GM18909 (cell line): Measurements from ENCODE around the gene LRRC37B.
"Not testable (repeated sequence)": the region's sequence is repeated elsewhere in the genome, so short reads cannot be mapped to it uniquely, and the experiment has no call there.

Experiments
- ATAC-seq: cut with Tn5 transposase; IDR thresholded peaks from one replicate; pipeline ENCODE4 v1.9.1; 2021; ENCODE audit warnings: mild to moderate bottlenecking; ENCODE audit not compliant: unreplicated experiment, poor library complexity

The LRRC37B gene

DNA sequence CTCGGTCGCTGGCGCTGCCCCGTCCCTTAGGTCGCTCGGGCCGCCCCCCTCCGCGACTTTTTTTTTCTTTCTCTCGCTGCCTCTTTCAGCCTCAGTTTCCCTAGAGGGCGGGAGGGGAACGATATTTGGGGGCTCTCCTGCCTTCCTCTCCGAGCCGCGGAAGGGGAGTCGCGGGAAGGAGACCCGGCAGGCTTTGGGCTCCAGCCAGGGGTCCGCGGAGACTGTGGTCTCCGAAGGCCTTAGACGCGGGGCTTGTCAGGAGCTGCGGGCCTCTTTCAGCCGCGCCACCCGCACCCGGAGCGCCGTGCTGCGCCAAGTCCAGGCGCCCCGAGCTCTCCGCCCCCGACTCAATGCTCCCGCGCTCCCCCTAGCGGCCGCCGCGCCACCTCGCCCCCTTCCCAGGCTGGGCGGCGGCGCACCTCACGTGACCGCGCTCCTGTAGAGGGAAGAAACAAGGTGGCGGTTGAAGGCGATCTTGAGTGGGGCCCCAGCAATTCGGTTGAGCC lies at the start of gene LRRC37B:
Gene LRRC37B, plus strand, starts transcription at position 427 of the 506 bp plus-strand sequence. CDS start 14,010 bp downstream, outside the sequence.
- peak; percentile 88 for ATAC-seq

DNA sequence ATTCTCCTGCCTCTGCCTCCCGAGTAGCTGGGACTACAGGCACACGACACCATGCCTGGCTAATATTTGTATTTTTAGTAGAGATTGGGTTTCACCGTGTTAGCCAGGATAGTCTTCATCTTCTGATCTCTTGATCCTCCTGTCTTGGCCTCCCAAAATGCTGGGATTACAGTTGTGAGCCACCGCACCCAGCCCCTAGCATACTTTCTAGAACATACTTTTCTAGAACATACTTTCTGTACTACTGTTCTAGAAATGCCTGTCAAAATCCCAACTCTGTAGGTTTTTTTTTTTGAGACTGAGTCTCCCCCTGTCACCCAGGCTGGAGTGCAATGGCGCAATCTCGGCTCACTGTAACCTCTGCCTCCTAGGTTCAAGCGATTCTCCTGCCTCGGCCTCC lies 43.1 kb upstream of the LRRC37B start:
- ATAC-seq: not testable (repeated sequence)

DNA sequence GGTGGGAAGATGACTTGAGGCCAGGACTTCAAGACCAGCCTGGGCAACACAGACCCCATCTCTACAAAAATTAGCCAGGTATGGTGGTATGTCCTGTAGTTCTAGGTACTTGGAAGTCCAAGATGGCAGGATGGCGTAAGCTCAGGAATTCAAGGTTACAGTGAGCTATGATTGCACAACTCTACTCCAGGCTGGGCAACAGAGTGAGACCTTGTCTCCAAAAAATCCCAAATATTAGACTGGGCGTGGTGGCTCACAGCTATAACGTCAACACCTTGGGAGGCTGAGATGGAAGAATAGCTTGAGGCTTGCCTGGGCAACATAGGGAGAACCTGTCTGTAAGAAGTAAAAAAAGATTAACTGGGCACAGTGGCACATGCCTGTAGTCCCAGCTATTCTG lies 39.5 kb upstream of the LRRC37B start:
- ATAC-seq: no peak

DNA sequence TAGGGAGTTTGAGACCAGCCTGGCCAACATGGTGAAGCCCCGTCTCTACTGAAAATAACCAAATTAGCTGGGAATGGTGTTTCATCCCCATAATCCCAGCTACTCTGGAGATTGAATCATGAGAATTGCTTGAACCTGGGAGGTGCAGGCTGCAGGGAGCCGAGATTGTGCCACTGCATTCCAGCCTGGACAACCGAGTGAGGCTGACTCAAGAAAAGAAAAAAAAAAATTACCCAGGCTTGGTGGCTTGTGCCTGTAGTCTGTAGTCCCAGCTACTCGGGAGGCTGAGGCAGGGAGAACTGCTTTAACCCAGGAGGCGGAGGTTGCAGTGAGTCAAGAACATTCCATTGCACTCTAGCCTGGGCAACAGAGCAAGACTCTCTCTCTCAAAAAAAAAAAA lies 36.8 kb upstream of the LRRC37B start:
- not testable (repeated sequence) for ATAC-seq

DNA sequence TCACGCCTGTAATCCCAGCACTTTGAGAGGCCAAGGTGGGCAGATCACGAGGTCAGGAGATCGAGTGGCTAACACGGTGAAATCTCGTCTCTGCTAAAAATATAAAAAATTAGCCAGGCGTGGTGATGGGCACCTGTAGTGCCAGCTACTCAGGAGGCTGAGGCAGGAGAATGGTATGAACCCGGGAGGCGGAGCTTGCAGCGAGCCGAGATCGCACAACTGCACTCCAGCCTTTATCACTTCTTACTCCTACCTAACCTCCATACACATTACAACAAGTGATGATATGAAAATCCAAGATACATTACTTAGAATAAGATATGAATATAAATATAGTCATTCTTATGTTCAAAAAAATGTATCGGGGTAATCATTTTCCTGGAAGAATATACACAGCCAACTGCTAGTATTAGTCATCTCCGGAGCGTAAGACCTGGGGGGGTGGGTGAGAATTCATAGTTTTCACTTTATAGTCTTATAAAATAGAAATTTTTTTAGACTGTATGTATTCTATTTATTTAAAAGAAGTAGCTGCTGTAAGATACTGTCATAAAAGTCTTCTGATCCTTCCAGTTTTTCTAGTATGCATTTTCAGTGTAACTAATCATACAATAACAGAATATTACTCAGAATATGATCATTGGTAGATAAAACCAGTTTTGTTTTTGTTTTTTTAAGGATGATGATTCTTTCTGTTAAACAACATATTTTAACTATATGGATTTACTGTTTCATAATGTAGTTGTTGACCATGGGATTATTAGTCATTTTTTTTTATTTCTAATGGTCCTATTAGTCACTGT lies 32.7 kb upstream of the LRRC37B start:
- ATAC-seq: not testable (repeated sequence)

DNA sequence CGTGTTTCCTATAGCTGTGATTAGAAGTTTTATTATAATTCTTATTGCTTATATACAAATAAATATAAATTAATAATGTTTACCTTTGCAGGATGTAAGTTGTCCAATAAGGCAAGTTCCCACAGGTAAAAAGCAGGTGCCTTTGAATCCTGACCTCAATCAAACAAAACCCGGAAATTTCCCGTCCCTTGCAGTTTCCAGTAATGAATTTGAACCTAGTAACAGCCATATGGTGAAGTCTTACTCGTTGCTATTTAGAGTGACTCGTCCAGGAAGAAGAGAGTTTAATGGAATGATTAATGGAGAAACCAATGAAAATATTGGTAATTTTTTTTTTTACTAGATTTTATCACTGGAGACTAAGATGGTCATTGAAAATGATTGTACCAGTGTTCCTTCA lies 31.8 kb upstream of the LRRC37B start:
- ATAC-seq: not testable (repeated sequence)

DNA sequence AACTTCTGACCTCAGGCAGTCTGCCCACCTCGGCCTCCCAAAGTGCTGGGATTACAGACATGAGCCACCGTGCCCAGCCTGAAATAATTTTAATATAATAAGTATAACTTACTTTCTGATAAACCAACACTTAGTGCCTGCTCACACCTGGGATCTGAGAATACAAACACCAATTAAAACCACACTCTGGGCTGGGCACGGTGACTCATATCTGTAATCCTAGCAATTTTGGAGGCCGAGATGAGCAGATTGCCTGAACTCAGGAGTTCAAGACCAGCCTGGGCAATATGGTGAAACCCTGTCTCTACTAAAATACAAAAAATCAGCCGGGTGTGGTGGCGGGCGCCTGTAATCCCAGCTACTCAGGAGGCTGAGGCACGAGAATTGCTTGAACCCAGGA lies 15.4 kb upstream of the LRRC37B start:
- not testable (repeated sequence) for ATAC-seq

DNA sequence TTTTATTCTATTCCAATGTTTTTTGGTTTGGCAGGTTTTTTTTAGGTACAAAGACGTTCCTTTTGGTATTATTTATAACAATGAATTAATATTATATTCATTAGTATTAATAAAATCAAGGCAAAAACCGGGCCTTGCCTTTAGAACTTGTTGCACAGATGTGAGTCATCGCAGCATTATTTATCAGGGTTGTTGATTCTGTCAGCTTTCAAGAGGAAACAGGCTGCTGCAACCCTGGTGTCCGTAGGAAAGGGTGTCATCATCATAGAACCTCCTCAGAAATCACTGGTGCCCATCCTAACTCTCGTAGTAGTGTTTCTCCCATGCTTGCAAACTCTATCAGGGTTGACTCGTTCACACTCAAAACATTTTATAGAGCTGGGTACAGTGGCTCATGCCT lies 10.2 kb upstream of the LRRC37B start:
- ATAC-seq: no peak

DNA sequence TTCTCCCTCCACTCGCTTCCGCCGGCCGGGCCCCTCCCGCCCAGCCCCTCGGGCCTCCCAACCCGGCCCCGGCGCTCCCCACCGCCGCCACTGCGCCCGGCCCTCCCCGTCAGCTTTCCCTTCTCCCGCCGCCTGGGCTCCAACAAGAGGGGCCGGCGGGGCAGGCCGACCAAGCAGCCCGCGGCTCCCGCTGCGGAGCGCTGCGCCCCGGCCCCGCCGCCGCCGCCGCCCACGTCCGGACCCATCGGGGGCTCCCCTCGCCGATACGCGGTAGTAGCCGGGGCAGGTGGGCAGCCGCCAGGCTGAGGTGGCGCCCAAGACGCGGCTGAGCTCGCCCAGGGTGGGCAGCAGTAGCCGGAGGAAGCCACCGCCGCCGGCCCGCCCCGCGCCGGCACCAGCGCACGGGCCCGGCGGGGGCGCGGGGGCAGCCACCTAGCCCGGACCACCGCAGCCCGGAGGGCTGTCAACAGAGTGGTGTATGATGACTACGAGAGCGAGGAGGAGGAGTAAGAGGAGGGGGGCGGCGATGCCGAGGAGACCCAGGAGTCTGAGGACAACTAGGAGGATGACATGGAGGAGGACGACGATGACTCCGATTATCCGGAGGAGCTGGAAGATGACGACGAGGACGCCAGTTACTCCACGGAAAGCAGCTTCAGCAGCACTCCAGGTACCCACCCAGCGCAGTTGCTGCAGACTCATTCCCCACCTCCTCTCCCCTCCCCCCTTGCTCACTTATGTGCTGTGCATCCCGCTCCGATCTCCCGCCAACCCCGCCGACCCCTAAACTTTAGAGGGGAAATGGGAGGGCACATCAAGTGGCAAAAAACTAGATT lies 498 bp downstream of the LRRC37B start:
- peak; percentile 47 for ATAC-seq

DNA sequence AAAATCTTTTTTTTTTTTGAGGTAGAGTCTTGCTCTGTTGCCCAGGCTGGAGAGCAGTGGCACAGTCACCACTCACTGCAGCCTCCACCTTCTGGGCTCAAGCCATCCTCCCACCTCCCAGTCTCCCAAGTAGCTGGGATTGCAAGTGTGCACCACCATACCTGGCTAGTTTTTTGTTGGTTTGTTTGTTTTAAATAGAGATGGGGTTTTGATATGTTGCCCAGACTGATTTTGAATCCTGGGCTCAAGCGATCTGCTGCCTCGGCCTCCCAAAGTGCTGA lies 2.0 kb downstream of the LRRC37B start:
- ATAC-seq: no peak

DNA sequence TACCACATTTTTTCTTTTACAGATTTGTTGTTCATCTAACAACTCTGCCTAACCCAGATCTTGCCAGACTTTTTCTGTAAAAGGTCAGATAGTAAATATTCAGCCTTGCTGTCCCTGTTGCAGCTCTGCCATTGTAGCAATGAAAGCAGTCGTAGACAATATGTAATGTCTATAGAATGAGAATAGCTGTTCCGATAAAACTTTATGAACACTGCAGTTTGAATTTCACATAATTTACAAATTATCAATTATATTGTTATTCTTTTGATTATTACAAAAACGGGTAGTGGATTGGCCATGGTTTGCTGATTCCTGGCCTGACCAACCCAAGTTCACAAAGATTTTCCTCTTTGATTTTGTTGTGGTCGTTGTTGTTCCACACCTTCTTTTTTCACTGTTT lies 2.9 kb downstream of the LRRC37B start:
- no peak for ATAC-seq

DNA sequence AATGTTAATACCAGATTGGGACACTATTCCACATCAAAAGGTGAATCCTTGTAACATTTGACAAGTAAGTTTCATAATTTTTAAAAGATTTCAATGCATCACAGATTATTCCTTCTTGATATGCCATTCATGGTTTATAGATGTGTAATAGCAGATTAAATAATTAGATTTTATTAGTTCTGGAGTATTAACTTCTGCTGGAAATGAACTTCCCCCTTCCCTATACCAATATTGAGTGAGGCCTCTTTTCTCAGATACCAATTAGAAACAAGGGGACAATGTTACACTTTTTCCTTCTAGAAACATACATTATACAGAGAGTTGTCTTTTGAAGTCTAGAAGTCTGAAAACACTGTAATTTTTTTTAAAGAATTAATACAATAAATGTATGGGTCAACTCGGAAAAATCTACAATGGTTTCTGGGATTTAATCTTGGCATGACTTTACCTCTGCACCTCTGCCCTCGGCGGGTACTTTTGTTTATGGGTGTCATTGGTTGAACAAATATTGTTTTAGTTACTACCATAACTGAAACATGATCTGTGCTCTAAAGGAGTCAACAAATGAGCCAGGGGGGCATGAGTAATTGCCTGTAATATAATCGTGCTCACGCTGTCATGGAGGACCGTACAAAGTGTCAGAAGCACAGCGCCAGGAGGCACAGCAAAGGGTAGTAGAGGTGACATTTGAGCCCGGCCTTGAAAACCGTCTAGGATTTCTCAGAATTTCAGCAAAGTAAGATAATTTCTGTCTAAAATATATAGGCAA lies 8.2 kb downstream of the LRRC37B start:
- no peak for ATAC-seq

DNA sequence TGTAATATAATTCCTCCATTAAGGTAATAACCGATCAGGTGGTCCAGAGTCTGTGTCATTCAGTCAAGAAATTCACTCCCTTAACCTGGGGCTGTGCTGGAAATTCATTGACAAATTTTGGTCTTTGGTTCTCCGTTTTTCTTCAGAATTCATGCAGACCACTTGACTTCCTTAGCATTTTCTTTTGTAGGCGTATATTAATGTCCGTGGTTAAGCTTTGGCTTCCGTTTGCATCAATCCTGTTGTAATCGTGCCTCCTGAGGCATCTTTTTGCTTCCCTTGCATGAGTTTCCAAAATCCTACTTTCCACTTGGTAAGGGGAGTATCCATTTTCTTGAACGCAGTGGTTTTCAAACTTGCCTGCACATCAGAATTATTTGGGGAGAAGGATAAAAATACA lies 9.0 kb downstream of the LRRC37B start:
- no peak for ATAC-seq

DNA sequence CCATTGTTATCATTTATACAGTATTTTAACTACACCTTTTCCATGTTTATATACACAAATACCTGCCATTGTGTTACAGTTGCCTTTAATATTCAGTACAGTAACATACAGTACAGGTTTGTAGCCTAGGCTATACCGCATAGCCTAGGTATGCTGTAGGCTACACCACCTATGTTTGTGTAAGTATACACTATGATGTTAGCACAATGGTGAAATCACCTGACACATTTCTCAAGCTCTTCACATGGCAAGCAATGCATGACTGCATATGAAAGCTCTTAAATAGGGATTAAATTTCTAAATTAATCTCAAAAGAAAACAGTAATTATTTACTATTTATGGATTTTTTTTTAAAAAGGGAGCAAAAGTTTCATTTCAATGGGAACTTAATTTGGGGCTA lies 12.0 kb downstream of the LRRC37B start:
- no peak for ATAC-seq

DNA sequence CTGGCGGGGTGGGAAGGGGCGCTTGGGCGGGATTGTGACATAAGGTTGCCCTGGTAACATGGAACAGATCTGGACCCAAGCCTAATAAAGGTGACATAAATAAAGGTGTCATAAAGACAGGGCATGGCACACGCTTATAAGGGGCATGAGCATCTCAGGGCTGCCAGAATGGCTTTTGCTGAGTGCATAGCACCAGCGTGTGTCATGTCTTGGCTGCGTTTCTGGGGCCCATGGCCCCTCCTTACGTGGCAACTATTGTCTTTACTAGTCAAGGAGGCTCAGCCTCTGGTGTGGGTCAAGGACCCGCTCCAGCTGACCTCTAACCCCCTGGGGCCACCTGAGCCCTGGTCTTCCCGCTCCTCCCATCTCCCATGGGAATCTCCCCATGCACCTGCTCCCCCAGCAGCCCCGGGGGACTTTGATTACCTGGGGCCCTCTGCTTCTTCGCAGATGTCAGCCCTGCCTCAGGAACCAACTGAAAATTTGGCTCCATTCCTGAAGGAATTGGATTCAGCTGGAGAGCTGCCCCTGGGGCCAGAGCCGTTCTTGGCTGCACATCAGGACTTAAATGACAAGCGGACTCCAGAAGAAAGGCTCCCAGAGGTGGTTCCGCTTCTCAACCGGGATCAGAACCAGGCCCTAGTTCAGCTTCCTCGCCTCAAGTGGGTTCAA lies 13.9 kb downstream of the LRRC37B start:
- no peak for ATAC-seq

DNA sequence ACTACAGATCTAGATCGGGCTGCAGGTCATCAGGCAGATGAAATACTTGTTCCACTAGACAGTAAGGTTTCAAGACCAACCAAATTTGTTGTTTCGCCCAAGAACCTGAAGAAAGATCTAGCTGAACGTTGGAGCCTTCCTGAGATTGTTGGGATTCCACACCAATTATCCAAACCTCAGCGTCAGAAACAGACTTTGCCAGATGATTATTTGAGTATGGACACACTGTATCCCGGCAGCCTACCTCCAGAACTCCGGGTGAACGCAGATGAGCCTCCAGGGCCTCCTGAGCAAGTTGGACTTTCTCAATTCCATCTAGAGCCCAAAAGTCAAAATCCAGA lies 14.4 kb downstream of the LRRC37B start:
- ATAC-seq: no peak

DNA sequence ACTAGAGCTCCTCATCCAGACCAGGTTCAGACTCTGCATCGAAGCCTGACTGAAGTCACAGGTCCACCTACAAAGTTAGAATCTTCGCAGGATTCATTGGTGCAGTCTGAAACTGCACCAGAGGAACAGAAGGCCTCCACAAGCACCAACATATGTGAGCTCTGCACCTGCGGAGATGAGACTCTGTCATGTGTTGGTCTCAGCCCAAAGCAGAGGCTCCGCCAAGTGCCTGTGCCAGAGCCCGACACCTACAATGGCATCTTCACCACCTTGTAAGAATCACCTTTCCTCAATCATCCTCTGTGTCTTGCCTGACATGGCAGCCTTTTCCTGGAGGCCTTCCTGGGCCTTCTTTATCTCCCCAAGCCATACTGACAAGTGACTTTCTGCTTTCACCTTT lies 15.4 kb downstream of the LRRC37B start:
- ATAC-seq: not testable (repeated sequence)

DNA sequence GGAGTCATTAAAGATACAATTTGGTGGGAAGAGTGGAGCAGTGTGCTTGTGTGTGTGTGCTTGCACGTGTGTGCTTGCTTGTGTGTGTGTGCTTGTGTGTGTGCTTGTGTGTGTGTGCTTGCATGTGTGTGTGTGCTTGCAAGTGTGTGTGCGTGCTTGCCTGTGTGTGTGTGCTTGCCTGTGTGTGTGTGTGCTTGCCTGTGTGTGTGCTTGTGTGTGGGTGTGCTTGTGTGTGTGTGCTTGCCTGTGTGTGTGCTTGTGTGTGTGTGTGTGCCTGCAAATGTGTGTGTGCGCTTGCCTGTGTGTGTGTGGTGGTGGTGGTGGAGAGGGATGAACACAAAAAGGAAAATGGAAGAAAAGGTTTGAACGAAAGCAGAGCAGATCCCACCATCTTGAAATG lies 20.1 kb downstream of the LRRC37B start:
- ATAC-seq: not testable (repeated sequence)

DNA sequence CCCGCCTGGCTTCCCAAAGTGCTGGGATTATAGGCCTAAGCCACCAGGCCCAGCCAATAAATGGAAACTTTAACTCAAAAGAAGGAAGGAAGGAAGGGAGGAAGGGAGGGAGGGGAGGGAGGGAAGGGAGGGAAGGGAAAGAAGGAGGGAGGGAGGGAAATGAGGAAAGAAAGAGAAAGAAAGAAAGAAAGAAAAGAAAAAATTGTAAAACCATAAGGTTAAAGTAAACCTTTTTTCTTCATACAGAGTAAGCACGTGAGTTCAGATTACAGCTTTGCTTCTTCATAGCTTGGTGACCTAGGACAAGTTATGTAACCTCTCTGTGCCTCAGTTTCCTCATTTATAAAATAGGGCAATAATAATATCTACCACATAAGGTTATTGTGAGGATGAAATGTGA lies 26.0 kb downstream of the LRRC37B start:
- no peak for ATAC-seq

DNA sequence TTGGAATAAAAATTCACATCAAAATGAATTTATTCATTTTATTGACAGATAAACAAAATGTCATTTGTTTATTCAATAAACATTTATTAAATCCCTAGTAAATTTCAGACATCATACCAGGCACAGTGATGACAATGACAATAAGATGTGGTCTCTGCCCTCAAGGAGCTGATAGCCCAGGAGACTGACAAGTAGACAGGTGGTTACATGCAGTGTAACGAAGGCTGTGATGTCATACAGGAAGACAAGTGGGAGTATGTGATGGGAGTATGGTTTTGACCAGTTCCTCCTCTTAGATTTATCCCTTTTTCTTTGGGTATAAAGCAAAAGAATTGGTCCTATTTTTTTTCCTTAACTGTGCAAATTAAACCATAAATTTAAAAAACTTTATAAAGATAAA lies 26.6 kb downstream of the LRRC37B start:
- ATAC-seq: not testable (repeated sequence)
